IMR-90 (cell line): ENCODE results near the gene CDK5. TPM values are rescaled to one million over a fixed set of nuclear protein-coding genes. Genes with fewer than 3 reads are reported as not detected.

ENCODE experiments used
- ATAC-seq: fragments of 200-7000 bp; cut with Tn5 transposase; 2 replicates; pipeline ENCODE4 v1.9.1; 2020; ENCODE audit warnings: low read depth, mild to moderate bottlenecking, moderate library complexity
- BruUV-seq: library from RNA; stranded (reverse); fragments of 400-500 nt; replicated peaks from 2 replicates; lab custom pipeline; 2021; lab: Mats Ljungman, UMichigan
- CTCF ChIA-PET: fragments of 300-600 bp; formaldehyde crosslinking; extraction: SDS; loops from one replicate; lab custom pipeline; 2021; ENCODE audit warnings: antibody characterized with exemption; lab: Yijun Ruan, JAX
- POLR2A ChIA-PET: fragments of 300-600 bp; sonication (Branson Sonifier 250); formaldehyde crosslinking; loops from one replicate; lab custom pipeline; 2022; ENCODE audit warnings: antibody characterized with exemption; ENCODE audit not compliant: unreplicated experiment; lab: Charles Lee
- DNase-seq: peaks from one replicate; pipeline ENCODE4 v3.0.0; 2013
- H2AFZ ChIP-seq: replicated peaks from 2 replicates; pipeline ENCODE3; 2013; ENCODE audit warnings: low read length, mild to moderate bottlenecking; ENCODE audit not compliant: poor library complexity
- H2AK5ac ChIP-seq: 2 replicates; pipeline ENCODE4 v1.6.1; 2013; ENCODE audit warnings: low read depth, low read length, inconsistent platforms
- H2AK9ac ChIP-seq: replicated peaks from 2 replicates; pipeline ENCODE3; 2013; ENCODE audit warnings: mild to moderate bottlenecking, low read depth, low read length, moderate library complexity; ENCODE audit not compliant: poor library complexity
- H2BK120ac ChIP-seq: 2 replicates; pipeline ENCODE4 v1.6.1; 2013; ENCODE audit warnings: low read depth, low read length, inconsistent platforms
- H2BK15ac ChIP-seq: 3 replicates; pipeline ENCODE4 v1.6.1; 2013; ENCODE audit warnings: low read depth, low read length, inconsistent platforms
- H2BK20ac ChIP-seq: 2 replicates; pipeline ENCODE4 v1.6.1; 2013; ENCODE audit warnings: low read depth, mild to moderate bottlenecking, inconsistent platforms, low read length, moderate library complexity
- H2BK5ac ChIP-seq: 2 replicates; pipeline ENCODE4 v1.6.1; 2013; ENCODE audit warnings: mild to moderate bottlenecking, low read depth, low read length, inconsistent platforms; ENCODE audit not compliant: poor library complexity, severe bottlenecking
- H3K14ac ChIP-seq: replicated peaks from 2 replicates; pipeline ENCODE4 v1.6.1; 2013; ENCODE audit warnings: low read depth, low read length, inconsistent platforms
- H3K18ac ChIP-seq: 2 replicates; pipeline ENCODE4 v1.6.1; 2013; ENCODE audit warnings: low read depth, low read length, control low read depth
- H3K23ac ChIP-seq: 2 replicates; pipeline ENCODE4 v1.6.1; 2013; ENCODE audit warnings: low read depth, low read length, inconsistent platforms
- H3K27ac ChIP-seq: 2 replicates; pipeline ENCODE4 v1.5.1; 2013; ENCODE audit warnings: mild to moderate bottlenecking, control low read depth, low read length; ENCODE audit not compliant: insufficient read depth
- H3K27me3 ChIP-seq: 2 replicates; pipeline ENCODE4 v1.6.1; 2013; ENCODE audit warnings: low read length; ENCODE audit not compliant: control insufficient read depth, insufficient read depth
- H3K36me3 ChIP-seq: 2 replicates; pipeline ENCODE4 v1.6.1; 2013; ENCODE audit warnings: low read length, mixed read lengths; ENCODE audit not compliant: control insufficient read depth, insufficient read depth
- H3K4ac ChIP-seq: 2 replicates; pipeline ENCODE4 v1.6.1; 2013; ENCODE audit warnings: low read depth, low read length, inconsistent platforms
- H3K4me1 ChIP-seq: 2 replicates; pipeline ENCODE4 v1.6.1; 2013; ENCODE audit warnings: low read length, mixed read lengths; ENCODE audit not compliant: control insufficient read depth, insufficient read depth
- H3K4me2 ChIP-seq: 2 replicates; pipeline ENCODE4 v1.6.1; 2013; ENCODE audit warnings: low read depth, mild to moderate bottlenecking, control low read depth, low read length, moderate library complexity
- H3K4me3 ChIP-seq: 2 replicates; pipeline ENCODE4 v1.5.1; 2013; ENCODE audit warnings: low read depth, mild to moderate bottlenecking, control low read depth, low read length, moderate library complexity; ENCODE audit not compliant: insufficient read depth
- H3K56ac ChIP-seq: 2 replicates; pipeline ENCODE4 v1.6.1; 2013; ENCODE audit warnings: low read length, inconsistent platforms; ENCODE audit not compliant: insufficient read depth; ENCODE audit errors: extremely low read depth
- H3K79me1 ChIP-seq, 2 experiments: 2 replicates each; pipeline ENCODE4 v1.6.1; 2013; ENCODE audit warnings: low read length in 2 of 2, inconsistent platforms in 1 of 2, low read depth in 1 of 2
- H3K9ac ChIP-seq: 2 replicates; pipeline ENCODE4 v1.6.1; 2013; ENCODE audit warnings: low read depth, low read length, control low read depth
- H3K9me1 ChIP-seq: 2 replicates; pipeline ENCODE4 v1.6.1; 2013; ENCODE audit warnings: low read length, inconsistent platforms; ENCODE audit not compliant: insufficient read depth
- H3K9me3 ChIP-seq: 2 replicates; pipeline ENCODE4 v1.6.1; 2013; ENCODE audit warnings: low read length; ENCODE audit not compliant: control insufficient read depth, insufficient read depth
- H4K20me1 ChIP-seq: 2 replicates; pipeline ENCODE4 v1.6.1; 2013; ENCODE audit warnings: low read length, inconsistent platforms; ENCODE audit not compliant: insufficient read depth
- H4K5ac ChIP-seq: 2 replicates; pipeline ENCODE4 v1.6.1; 2013; ENCODE audit warnings: mild to moderate bottlenecking, low read depth, low read length, control low read depth
- H4K8ac ChIP-seq, 2 experiments: 2 replicates each; pipeline ENCODE4 v1.6.1; 2013; ENCODE audit warnings: low read depth in 2 of 2, low read length in 2 of 2, control low read depth in 1 of 2, inconsistent platforms in 1 of 2
- H4K91ac ChIP-seq: 2 replicates; pipeline ENCODE4 v1.6.1; 2013; ENCODE audit warnings: low read depth, low read length, inconsistent platforms; ENCODE audit not compliant: insufficient read depth
- BHLHE40 ChIP-seq: fragments of 150-350 bp; IDR thresholded peaks from 2 replicates; pipeline ENCODE4 v1.6.1; 2016; ENCODE audit warnings: mild to moderate bottlenecking, low read depth, low read length
- CEBPB ChIP-seq: IDR thresholded peaks from 2 replicates; pipeline ENCODE4 v1.6.1; 2012; ENCODE audit warnings: low read depth, low read length, improper control_type of control experiment
- CHD1 ChIP-seq: IDR thresholded peaks from 2 replicates; pipeline ENCODE4 v1.6.1; 2012; ENCODE audit warnings: low read depth, low read length, improper control_type of control experiment
- FOS ChIP-seq: fragments of 150-350 bp; IDR thresholded peaks from 2 replicates; pipeline ENCODE4 v1.6.1; 2016; ENCODE audit warnings: low read depth, low read length
- MAFK ChIP-seq: IDR thresholded peaks from 2 replicates; pipeline ENCODE4 v1.6.1; 2012; ENCODE audit warnings: low read depth, low read length, improper control_type of control experiment
- MAZ ChIP-seq: IDR thresholded peaks from 2 replicates; pipeline ENCODE4 v1.6.1; 2012; ENCODE audit warnings: low read depth, mild to moderate bottlenecking, low read length, improper control_type of control experiment, moderate library complexity, borderline replicate concordance
- MXI1 ChIP-seq: IDR thresholded peaks from 2 replicates; pipeline ENCODE4 v1.6.1; 2012; ENCODE audit warnings: low read depth, mild to moderate bottlenecking, low read length, moderate library complexity, borderline replicate concordance
- NFE2L2 ChIP-seq: fragments of 150-350 bp; IDR thresholded peaks from 2 replicates; pipeline ENCODE4 v1.6.1; 2016; ENCODE audit warnings: low read depth, mild to moderate bottlenecking, low read length
- POLR2A ChIP-seq: IDR thresholded peaks from 2 replicates; pipeline ENCODE4 v1.6.1; 2012; ENCODE audit warnings: mild to moderate bottlenecking, low read depth, low read length
- RAD21 ChIP-seq: IDR thresholded peaks from 2 replicates; pipeline ENCODE4 v1.6.1; 2012; ENCODE audit warnings: low read length, improper control_type of control experiment
- RFX5 ChIP-seq: IDR thresholded peaks from 2 replicates; pipeline ENCODE4 v1.8.0; 2012; ENCODE audit warnings: low read depth, mild to moderate bottlenecking, low read length, moderate library complexity
- SMC3 ChIP-seq: fragments of 150-350 bp; IDR thresholded peaks from 2 replicates; pipeline ENCODE4 v1.6.1; 2016; ENCODE audit warnings: low read depth, mild to moderate bottlenecking, antibody characterized with exemption, low read length, moderate library complexity
- WGBS, 2 experiments: methylation state at CpG; one replicate each; pipeline versions ENCODE4 v1.1.5 to v1.1.7; 2013; ENCODE audit warnings: missing lambda C conversion rate in 2 of 2; ENCODE audit not compliant: insufficient read length in 1 of 2; ENCODE audit errors: extremely low coverage in 2 of 2; 5-methylcytosine and 5-hydroxymethylcytosine counted together
- dilution Hi-C: fragments of 300-500 bp; cut with HindIII; formaldehyde crosslinking; loops from one replicate; pipeline ENCODE4 v1.14.3; 2018; ENCODE audit warnings: low sequenced_read_pairs; ENCODE audit not compliant: unreplicated experiment
- in situ Hi-C: fragments of 300-500 bp; cut with MboI; formaldehyde crosslinking; loops from 3 replicates; pipeline ENCODE4 v1.14.3; 2019; ENCODE audit warnings: low sequenced_read_pairs, inconsistent platforms, mixed read lengths
- intact Hi-C: fragments of 100-400 bp; cut with micrococcal nuclease; formaldehyde crosslinking; loops from 2 replicates; pipeline ENCODE4 v1.10.0; 2022
- polyA plus RNA-seq, 3 experiments: library from polyadenylated mRNA; depleted of rRNA; stranded (reverse); fragments of >200 nt; gene quantifications; 2 replicates each; pipeline ENCODE4 v1.2.3, GENCODE V29; 2012; ENCODE audit warnings: low replicate concordance in 1 of 3
- total RNA-seq: library from RNA; depleted of rRNA; stranded (reverse); fragments of >200 nt; gene quantifications from 2 replicates; pipeline ENCODE4 v1.2.3, GENCODE V29; 2012
- TF ChIP-seq, protein P1 (sequence below): fragments of 150-350 bp; IDR thresholded peaks from 2 replicates; pipeline ENCODE4 v1.6.1; 2016; ENCODE audit warnings: low read depth, mild to moderate bottlenecking, low read length, moderate library complexity, borderline replicate concordance
- TF ChIP-seq, protein P2 (sequence below): fragments of 150-350 bp; IDR thresholded peaks from 2 replicates; pipeline ENCODE4 v1.6.1; 2017; ENCODE audit warnings: mild to moderate bottlenecking, antibody characterized with exemption, low read length, low read depth
- TF ChIP-seq, protein P3 (sequence below): conservative IDR thresholded peaks from 2 replicates; pipeline ENCODE4 v1.5.1; 2012; ENCODE audit warnings: mild to moderate bottlenecking, low read depth, low read length, improper control_type of control experiment

The CDK5 gene
- total and polyA plus RNA-seq, 2 of the 4 experiments (the other 2 are of a cell fraction), result 22.4 to 34.8 TPM

DNA sequence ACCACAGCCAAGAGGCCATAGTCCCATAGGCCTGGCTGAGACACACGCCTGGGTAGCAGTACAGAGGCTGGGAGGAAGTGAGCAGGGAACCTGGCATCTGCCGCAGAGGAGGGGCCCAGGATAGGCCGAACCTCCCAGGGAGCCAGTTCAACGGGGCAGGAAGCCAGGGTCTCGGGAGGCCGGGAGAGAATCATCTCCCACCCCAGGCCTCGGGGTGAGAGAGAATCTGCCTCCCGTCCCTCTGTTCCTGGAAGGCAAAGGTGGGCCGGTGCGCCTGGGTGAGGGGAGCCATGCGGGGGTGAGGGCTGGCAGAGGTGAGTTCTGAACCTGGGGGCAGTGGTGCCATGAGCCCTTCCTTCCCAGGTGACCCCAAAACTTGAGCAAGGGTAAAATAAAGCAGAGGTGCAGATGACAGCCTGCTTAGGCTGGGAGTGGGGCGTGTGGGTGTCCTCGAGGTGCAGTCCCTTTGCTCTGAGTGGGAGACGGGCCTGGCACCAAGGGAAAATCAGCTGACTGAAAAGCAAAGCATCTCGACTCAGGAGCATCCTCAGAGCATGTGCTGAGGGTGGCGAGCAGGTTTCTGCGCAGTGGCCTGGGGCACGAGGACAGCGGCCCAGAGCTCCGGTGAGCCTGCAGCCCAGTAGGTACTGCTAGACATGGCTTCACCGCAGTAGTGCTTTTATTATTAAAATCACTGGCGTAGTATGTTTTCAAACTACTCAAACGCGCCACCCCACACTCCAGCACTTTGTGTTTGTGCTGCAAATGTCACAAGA, 44.1 kb upstream of the CDK5 start:
- Histone ChIP-seq H3K36me3 (peaks cover 6% of the 10 kb centered on the region), H3K9ac (no peak overlapping the region), H2BK120ac (no peak overlapping the region), H2AK9ac (no peak overlapping the region), H4K20me1 (peaks cover 85% of the 10 kb centered on the region), H3K4ac (no peak overlapping the region), H3K79me1 (peaks cover 20 to 91% of the 10 kb centered on the region in 2 experiments), H3K18ac (no peak overlapping the region), H2AFZ (no peak overlapping the region), H3K56ac (no peak overlapping the region), H2BK15ac (no peak overlapping the region), H2AK5ac (no peak overlapping the region), H4K8ac (no peak overlapping the region), H4K91ac (no peak overlapping the region), H3K27me3 (no peaks in the 10 kb centered on the region), H3K4me3 (no peak overlapping the region), H3K23ac (no peak overlapping the region), H3K9me1 (peaks cover 4% of the 10 kb centered on the region; the same call in 1 of the 2 replicates), H3K4me1 (peaks cover 8% of the 10 kb centered on the region), H3K4me2 (no peak overlapping the region), H3K27ac (no peak overlapping the region), H2BK5ac (no peak overlapping the region), H4K5ac (no peak overlapping the region), H2BK20ac (no peak overlapping the region), H3K9me3 (no peaks in the 10 kb centered on the region), H3K14ac (no peak overlapping the region)
- CTCF ChIA-PET, result no interaction called here
- BruUV-seq, result no TSS peak
- 97% methylated on average over 5 of the region's 24 CpGs; no CpG with 5 or more reads in 1 of the 2 experiments for WGBS, 2 experiments
- dilution Hi-C loops (no loop called here), in situ Hi-C loops (loop anchor here (10.0 to 25.0 kb wide), 2 partner anchors 197 to 315 kb away; no protein-coding TSS in a partner anchor), intact Hi-C loops (no loop called here)
- DNase-seq (no peak), ATAC-seq (no peak)
- POLR2A ChIA-PET, result no interaction called here
- TF ChIP-seq, protein P1, sequence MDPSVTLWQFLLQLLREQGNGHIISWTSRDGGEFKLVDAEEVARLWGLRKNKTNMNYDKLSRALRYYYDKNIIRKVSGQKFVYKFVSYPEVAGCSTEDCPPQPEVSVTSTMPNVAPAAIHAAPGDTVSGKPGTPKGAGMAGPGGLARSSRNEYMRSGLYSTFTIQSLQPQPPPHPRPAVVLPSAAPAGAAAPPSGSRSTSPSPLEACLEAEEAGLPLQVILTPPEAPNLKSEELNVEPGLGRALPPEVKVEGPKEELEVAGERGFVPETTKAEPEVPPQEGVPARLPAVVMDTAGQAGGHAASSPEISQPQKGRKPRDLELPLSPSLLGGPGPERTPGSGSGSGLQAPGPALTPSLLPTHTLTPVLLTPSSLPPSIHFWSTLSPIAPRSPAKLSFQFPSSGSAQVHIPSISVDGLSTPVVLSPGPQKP, result no peak
- TF ChIP-seq MXI1 (no peak), MAFK (no peak), NFE2L2 (no peak), CEBPB (no peak), POLR2A (no peak), FOS (no peak), MAZ (no peak), BHLHE40 (no peak), SMC3 (no peak), CHD1 (no peak), RAD21 (no peak), RFX5 (no peak)
- TF ChIP-seq, protein P2, sequence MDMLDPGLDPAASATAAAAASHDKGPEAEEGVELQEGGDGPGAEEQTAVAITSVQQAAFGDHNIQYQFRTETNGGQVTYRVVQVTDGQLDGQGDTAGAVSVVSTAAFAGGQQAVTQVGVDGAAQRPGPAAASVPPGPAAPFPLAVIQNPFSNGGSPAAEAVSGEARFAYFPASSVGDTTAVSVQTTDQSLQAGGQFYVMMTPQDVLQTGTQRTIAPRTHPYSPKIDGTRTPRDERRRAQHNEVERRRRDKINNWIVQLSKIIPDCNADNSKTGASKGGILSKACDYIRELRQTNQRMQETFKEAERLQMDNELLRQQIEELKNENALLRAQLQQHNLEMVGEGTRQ, result no peak
- TF ChIP-seq, protein P3, sequence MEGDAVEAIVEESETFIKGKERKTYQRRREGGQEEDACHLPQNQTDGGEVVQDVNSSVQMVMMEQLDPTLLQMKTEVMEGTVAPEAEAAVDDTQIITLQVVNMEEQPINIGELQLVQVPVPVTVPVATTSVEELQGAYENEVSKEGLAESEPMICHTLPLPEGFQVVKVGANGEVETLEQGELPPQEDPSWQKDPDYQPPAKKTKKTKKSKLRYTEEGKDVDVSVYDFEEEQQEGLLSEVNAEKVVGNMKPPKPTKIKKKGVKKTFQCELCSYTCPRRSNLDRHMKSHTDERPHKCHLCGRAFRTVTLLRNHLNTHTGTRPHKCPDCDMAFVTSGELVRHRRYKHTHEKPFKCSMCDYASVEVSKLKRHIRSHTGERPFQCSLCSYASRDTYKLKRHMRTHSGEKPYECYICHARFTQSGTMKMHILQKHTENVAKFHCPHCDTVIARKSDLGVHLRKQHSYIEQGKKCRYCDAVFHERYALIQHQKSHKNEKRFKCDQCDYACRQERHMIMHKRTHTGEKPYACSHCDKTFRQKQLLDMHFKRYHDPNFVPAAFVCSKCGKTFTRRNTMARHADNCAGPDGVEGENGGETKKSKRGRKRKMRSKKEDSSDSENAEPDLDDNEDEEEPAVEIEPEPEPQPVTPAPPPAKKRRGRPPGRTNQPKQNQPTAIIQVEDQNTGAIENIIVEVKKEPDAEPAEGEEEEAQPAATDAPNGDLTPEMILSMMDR, result no peak
